HG03575 (cell line): ENCODE data around the gene LMBR1.
"Not testable (repeated sequence)": the region's sequence is repeated elsewhere in the genome, so short reads cannot be mapped to it uniquely, and the experiment has no call there.

ENCODE experiments used
- ATAC-seq: cut with Tn5 transposase; IDR thresholded peaks from one replicate; pipeline ENCODE4 v1.9.1; 2021; ENCODE audit not compliant: unreplicated experiment, insufficient number of reproducible peaks, low FRiP score; ENCODE audit errors: extremely low read depth

LMBR1 gene, protein sequence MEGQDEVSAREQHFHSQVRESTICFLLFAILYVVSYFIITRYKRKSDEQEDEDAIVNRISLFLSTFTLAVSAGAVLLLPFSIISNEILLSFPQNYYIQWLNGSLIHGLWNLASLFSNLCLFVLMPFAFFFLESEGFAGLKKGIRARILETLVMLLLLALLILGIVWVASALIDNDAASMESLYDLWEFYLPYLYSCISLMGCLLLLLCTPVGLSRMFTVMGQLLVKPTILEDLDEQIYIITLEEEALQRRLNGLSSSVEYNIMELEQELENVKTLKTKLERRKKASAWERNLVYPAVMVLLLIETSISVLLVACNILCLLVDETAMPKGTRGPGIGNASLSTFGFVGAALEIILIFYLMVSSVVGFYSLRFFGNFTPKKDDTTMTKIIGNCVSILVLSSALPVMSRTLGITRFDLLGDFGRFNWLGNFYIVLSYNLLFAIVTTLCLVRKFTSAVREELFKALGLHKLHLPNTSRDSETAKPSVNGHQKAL

DNA sequence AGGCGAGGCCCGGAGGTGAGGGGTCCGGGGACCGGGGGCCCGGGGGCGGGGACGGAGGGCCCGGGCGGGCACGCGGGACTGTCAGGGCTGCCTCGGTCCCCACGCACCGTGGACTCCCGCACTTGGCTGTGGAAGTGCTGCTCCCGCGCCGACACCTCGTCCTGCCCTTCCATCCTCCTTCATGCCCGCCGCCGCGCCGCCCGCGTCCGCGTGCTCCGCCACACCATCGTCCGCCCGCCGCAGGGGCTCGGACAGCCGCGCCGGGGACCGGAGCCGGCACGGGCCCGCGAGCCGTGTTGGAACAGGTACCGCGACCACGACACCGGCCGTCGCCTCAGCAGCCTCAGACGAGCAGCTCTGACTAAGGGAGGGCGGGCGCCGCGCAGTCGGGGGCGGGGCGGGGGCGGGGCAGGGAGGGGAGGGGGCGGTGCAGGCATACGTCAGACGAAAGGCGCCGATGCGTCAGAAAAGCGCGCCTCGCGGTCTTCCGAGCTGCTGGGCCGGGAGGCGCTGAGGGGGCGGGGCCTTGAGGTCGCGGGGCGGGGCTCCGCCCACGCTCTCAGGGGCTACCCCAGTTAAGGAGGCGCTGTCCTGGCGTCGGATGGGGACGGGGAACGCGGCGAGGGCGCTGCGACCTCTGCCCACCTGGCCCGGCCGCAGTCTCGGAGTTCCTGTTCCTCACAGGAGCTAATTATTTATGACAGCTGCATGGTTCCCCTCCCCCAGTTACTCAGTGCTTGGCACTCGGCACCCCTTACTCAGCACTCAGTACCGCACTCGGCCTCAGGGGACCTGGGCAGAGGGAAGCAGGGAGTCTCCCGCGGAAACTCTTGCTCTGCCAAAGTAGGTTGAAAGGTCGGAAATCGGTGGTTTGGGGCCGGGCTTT lies at the start of gene LMBR1:
Gene LMBR1 (minus strand): TSS at position 363 of the 886 bp plus-strand sequence. CDS start 190 bp downstream, at position 173.
- ATAC-seq = peak; percentile 31

GRCh38 chr7:156942708-156943090 lies 49.7 kb upstream of the LMBR1 start:
- ATAC-seq = no peak

GRCh38 chr7:156941393-156942182 lies 48.6 kb upstream of the LMBR1 start:
- ATAC-seq = no peak

DNA sequence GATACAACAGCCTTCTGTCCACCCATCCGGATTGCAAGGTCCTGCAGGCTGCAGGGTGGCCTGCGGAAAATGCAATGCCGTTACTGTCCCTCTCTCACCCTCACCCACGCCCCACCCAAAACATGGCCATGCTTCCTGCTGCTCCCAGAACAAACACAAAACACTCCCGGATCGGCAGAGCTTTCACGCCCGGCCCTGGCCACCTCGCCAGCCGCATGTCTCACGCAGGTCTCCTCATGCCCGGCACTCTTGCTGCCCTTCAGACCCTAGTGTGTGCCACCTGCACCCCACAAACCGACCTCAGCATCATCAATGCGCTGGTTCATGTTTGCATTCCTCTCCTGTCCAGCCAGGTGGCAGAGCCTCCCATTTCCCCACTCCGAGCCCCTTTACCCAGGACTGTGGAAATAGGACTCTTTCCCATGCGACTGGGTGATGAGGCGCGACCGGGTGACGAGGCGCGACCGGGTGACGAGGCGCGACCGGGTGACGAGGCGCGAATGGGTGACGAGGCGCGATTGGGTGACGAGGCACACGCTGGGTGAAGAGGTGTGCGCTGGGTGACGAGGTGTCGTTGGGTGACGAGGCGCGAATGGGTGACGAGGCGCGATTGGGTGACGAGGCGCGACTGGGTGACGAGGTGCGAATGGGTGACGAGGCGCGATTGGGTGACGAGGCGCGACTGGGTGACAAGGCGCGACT lies 47.6 kb upstream of the LMBR1 start:
- ATAC-seq = no peak

DNA sequence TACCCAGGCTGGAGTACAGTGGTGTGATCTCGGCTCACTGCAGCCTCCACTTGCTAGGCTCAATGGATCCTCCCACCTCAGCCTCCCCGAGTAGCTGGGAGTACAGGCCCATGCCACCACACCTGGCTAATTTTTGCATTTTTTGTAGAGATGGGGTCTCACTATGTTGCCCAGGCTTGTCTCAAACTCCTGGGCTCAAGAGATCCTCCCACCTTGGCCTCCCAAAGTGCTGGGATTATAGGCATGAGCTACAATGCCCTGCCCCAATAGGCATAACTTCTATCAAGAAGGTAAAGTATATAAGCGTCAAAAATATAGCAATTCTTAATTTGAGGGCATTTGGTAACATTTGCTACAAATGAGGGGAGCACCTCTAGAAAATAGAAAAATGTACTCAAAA lies 43.8 kb upstream of the LMBR1 start:
- not testable (repeated sequence) for ATAC-seq

DNA sequence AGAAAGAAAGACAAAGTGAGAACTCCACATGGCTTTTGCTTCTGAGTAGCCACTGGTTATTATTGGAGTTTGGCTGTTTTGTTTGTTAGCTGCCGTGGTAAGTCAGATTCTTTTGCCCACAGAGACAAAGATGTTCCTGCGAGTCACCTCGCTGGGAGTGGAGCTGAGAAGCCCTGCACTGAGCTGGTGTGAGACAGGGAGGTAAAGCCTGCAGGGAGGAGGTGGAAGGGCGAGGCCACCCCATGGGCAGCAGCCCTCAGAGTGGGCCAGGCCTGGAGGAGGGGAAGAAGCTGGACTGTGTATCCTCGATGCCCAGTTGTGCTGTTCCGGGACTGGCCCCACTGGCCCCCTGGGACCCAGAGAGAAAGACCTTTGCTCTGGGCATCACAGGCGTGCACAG lies 42.3 kb upstream of the LMBR1 start:
- ATAC-seq = no peak

GRCh38 chr7:156932006-156932405 lies 39.0 kb upstream of the LMBR1 start:
- ATAC-seq = no peak

DNA sequence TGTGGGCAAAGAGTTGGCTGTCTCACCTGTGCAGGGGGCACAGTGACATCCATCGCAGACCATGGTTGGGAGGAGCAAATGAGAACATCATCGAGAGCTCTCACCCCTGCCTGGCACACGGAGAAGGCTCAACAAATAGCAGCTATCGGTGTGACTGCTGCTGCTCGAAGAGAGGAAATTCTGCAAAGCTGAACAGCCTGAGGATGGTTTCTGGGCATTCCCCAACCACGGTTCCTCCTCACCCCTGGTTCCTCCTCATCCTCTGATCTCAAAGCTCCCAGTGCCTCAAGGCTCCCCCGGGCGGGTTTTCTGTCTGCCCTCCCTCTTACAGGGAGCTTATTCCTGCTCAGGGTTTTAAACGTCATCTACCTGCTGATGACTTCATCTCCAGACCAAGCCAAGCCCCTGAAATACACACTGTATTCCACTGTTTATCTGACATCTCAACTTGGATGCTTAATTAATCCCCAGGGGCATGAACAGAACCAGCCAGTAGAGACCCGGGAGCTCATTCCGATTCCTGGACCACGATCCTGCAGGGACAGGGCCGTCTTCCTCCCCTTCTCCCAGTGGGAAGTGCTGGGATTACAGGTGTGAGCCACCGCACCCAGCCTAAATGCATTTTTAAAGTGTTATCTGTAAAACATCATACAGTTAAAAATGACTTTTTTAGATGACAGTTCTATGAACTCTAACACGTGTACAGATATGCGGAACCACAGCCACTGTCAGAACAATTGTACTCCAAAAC lies 37.0 kb upstream of the LMBR1 start:
- no peak for ATAC-seq

GRCh38 chr7:156928406-156928747 lies 35.4 kb upstream of the LMBR1 start:
- no peak for ATAC-seq

- no peak for ATAC-seq
Observed at GRCh38 chr7:156927571-156928405, 34.8 kb upstream of the LMBR1 start.

DNA sequence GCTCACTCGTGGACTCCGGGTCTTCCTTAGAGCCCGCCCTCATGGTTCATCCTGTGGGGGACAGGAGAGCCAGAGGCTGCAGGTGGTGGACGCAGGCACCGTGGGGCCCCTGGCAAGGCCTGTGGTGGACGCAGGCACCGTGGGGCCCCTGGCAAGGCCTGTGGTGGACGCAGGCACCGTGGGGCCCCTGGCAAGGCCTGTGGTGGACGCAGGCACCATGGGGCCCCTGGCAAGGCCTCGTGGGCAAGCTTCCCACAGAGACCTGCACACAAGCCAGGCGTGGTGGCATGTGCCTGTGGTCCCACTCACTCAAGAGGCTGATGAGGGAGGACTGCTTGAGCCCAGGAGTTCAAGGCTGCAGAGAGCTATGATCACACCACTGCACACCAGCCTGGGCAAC lies 32.8 kb upstream of the LMBR1 start:
- not testable (repeated sequence) for ATAC-seq

DNA sequence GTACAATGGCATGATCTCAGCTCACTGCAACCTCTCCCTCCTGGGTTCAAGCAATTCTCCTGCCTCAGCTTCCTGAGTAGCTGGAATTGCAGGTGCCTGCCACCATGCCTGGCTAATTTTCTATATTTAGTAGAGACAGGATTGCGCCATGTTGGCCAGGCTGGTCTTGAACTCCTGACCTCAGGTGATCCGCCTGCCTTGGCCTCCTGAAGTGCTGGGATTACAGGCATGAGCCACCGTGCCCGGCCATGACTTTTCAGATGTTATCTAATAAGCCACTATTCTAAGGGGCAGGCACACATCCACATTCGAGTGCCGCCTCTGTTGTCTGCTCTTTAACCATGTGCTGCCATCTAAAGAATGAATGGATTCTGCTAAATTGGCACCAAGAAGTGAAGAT lies 29.3 kb upstream of the LMBR1 start:
- ATAC-seq = not testable (repeated sequence)

GRCh38 chr7:156920487-156921373 lies 27.7 kb upstream of the LMBR1 start:
- ATAC-seq = not testable (repeated sequence)

GRCh38 chr7:156920076-156920475 lies 27.1 kb upstream of the LMBR1 start:
- no peak for ATAC-seq

DNA sequence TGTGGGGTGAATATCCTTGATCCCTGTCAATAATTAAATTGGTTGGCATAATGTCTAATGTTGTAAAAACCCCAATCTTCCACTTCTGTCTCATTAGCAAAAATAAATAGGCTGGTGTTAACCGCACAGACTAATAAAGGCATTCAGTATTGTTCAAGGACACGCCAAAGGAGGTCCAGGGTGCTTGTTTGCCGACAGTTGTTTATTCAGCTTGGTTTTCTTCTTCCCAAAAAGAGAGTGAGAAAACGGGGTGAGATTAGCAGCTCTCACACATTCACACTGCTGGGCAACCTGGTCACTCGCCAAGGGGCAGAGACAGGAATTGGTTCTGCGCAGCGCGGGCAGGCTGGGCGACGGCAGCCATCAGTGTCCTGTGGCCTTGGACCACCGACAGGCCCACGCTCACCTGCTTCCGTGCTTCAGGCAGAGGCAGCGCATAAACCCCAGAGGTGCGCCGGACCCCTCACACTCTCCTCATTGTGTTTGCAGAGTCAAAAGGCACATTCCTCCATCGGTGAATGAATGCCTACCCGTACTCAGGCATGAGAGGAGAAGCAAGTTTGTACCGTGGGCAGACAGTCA lies 26.2 kb upstream of the LMBR1 start:
- ATAC-seq = no peak

DNA sequence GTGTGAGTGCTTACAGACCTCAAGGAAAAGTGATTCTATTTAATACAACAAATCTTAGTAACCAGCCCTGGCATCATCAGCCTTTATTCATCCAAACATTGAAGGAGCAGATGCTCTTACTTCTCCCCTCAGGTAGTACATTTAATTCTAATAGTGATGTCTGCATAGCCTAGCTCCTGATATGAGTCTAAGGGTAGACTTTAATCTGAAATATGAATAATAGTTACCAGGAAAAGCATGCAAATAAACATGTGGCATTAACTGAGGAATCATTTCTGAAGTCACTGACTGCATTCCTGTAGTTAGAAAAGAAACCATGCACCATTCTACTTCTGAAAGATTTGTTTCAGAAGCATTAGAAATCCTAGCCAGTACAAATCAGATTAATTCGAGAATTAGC lies 25.7 kb upstream of the LMBR1 start:
- peak; percentile 34 for ATAC-seq
